SKM-1 treated with dmso at 0.1 percent for 144 hours (cell line): ENCODE data around the gene TSPOAP1.
A peak's percentile ranks its signal among the peaks of the same experiment; 100 is the strongest.

Experiments
- DNase-seq: peaks from one replicate; lab custom pipeline; 2025; ENCODE audit not compliant: unreplicated experiment; lab: John Stamatoyannopoulos, UW

The TSPOAP1 gene

GRCh38 chr17:58318627-58319172, 9.9 kb downstream of the TSPOAP1 start:
- DNase-seq, result no peak

GRCh38 chr17:58318065-58318481, 10.5 kb downstream of the TSPOAP1 start:
- DNase-seq, result no peak

- peak; percentile 64 for DNase-seq
These were observed 11.1 kb downstream of the TSPOAP1 start for GRCh38 chr17:58317421-58318064.

- DNase-seq, result no peak
These were observed 12.2 kb downstream of the TSPOAP1 start for GRCh38 chr17:58316260-58316960.

- no peak for DNase-seq
These were observed 12.8 kb downstream of the TSPOAP1 start for GRCh38 chr17:58315750-58316149.

GRCh38 chr17:58315281-58315711, 13.3 kb downstream of the TSPOAP1 start:
- DNase-seq, result no peak

- no peak for DNase-seq
These were observed 13.9 kb downstream of the TSPOAP1 start for GRCh38 chr17:58314706-58315015.

- no peak for DNase-seq
These were observed 14.5 kb downstream of the TSPOAP1 start for GRCh38 chr17:58313815-58314705.

GRCh38 chr17:58312829-58313228, 15.8 kb downstream of the TSPOAP1 start:
- DNase-seq, result no peak

- no peak for DNase-seq
These were observed 16.5 kb downstream of the TSPOAP1 start for GRCh38 chr17:58312021-58312630.

GRCh38 chr17:58311429-58311894, 17.1 kb downstream of the TSPOAP1 start:
- no peak for DNase-seq

- no peak for DNase-seq
These were observed 17.8 kb downstream of the TSPOAP1 start for GRCh38 chr17:58310511-58311428.

- no peak for DNase-seq
These were observed 18.7 kb downstream of the TSPOAP1 start for GRCh38 chr17:58309918-58310259.

- no peak for DNase-seq
These were observed 19.3 kb downstream of the TSPOAP1 start for GRCh38 chr17:58308985-58309917.

GRCh38 chr17:58308173-58308984, 20.2 kb downstream of the TSPOAP1 start:
- DNase-seq, result no peak

GRCh38 chr17:58307468-58308172, 21.0 kb downstream of the TSPOAP1 start:
- DNase-seq, result no peak

- no peak for DNase-seq
These were observed 22.3 kb downstream of the TSPOAP1 start for GRCh38 chr17:58306131-58306951.
